Adrenal gland (tissue), 5 donors: ENCODE data around the gene ENPP7.

Experiments used
- CTCF ChIP-seq, 6 experiments: fragments of 450-650 bp in 4 of 6; fragments of 200-600 bp in 2 of 6; sonication (generic) in 1 of 6; IDR thresholded peaks; 1 replicate in 5 of 6; 2 replicates in 1 of 6; pipeline versions ENCODE4 v1.5.1 to v1.8.0; 2016 to 2021; ENCODE audit warnings: antibody characterized with exemption in 6 of 6, mild to moderate bottlenecking in 2 of 6, moderate library complexity in 1 of 6
- POLR2A ChIP-seq, 2 donors: fragments of 450-650 bp; IDR thresholded peaks; one replicate each; pipeline ENCODE4 v1.6.1; 2017; ENCODE audit warnings: antibody characterized with exemption in 2 of 2, mild to moderate bottlenecking in 2 of 2, moderate library complexity in 1 of 2
- donor health status: DM: no; HTN: no; CAD: no.

- TF ChIP-seq CTCF (IDR thresholded peaks at IDR 0.05) (no peak), POLR2A (IDR thresholded peaks at IDR 0.05) (no peak)
Observed at GRCh38 chr17:79737922-79738578, 7.3 kb downstream of the ENPP7 start.
